ENCODE measurements around the gene ZNF10. TPM values are rescaled to one million over a fixed set of nuclear protein-coding genes. Genes with fewer than 3 reads are reported as not detected.

The ZNF10 gene
- 15.1 TPM for total RNA-seq
- polyA plus RNA-seq (ENCODE audit: insufficient read depth, low read depth, low replicate concordance), result 4.6 TPM
- long read RNA-seq, donor 1, result 0 reads
- long read RNA-seq, donor 2, result 0 reads
- long read RNA-seq, donor 3, result 0 reads
- long read RNA-seq, donor 4, partial matches to known transcripts, result 0 of 1 reads
- long read RNA-seq, donor 4, other reads (novel, unspliced or antisense), result 0 of 1 reads
- long read RNA-seq, donor 5, result 0 reads
- long read RNA-seq, donor 6, result 0 reads
- long read RNA-seq, donor 7, partial matches to known transcripts, result 2 of 10 reads
- long read RNA-seq, donor 7, other reads (novel, unspliced or antisense), result 7 of 10 reads
- long read RNA-seq, donor 8, partial matches to known transcripts, result 0 of 1 reads
- long read RNA-seq, donor 8, other reads (novel, unspliced or antisense), result 0 of 1 reads
- long read RNA-seq, donor 9, result 0 reads
- long read RNA-seq, donor 10, result 0 reads

- FAIRE-seq, result no peak
Measured at GRCh38 chr12:133130038-133130807, at the start of gene ZNF10, which contains the start of gene ZNF891. Gene ZNF10 (plus strand): TSS chr12:133130627. CDS start chr12:133144493, 13,866 bp downstream. Gene ZNF891 (minus strand): TSS chr12:133130274. CDS start chr12:133121918, 8,356 bp downstream.

GRCh38 chr12:133081159-133081780 lies 49.2 kb upstream of the ZNF10 start:
- peak in 2 of 5 donors; percentile 26 to 61 for DNase-seq
- no peak for TF ChIP-seq CTCF (IDR thresholded peaks at IDR 0.05; ENCODE audit: borderline replicate concordance, extremely low read depth, insufficient read depth)
- no peaks in the 10 kb centered on the region for H3K27me3 ChIP-seq (ENCODE audit: control insufficient read depth, insufficient read depth, low read length)
- intact Hi-C loops (cut with DNase I), result no loop called here
- H3K4me1 ChIP-seq (ENCODE audit: control insufficient read depth in 2 of 3, insufficient read depth in 2 of 3, low read depth in 1 of 3, low read length in 3 of 3), result peaks cover 0 to 5% (median 2%) of the 10 kb centered on the region in 3 donors
- H3K9ac ChIP-seq (ENCODE audit: low read length in 3 of 3), result peak overlapping the region; percentile 63 to 93 (median 83)
- peaks cover 17 to 61% (median 17%) of the 10 kb centered on the region in 3 donors for H3K9me3 ChIP-seq (ENCODE audit: control insufficient read depth in 2 of 3, insufficient read depth in 1 of 3, low read length in 3 of 3)
- H3K27ac ChIP-seq (ENCODE audit: low read depth in 2 of 2, low read length in 2 of 2), result peak overlapping the region; percentile 98 to 100
- FAIRE-seq, result no peak
- H3K36me3 ChIP-seq (ENCODE audit: control insufficient read depth in 2 of 3, insufficient read depth in 3 of 3, low read length in 3 of 3), result peaks cover 17 to 35% (median 19%) of the 10 kb centered on the region in 3 donors
- peak overlapping the region; percentile 74 to 92 (median 91) for H3K4me3 ChIP-seq (ENCODE audit: low read length in 3 of 3)

More at GRCh38 chr12:133130038-133130807, at the start of gene ZNF10, which contains the start of gene ZNF891:
- peaks cover 8 to 34% (median 18%) of the 10 kb centered on the region in 3 donors for H3K9me3 ChIP-seq (ENCODE audit: control insufficient read depth in 2 of 3, insufficient read depth in 1 of 3, low read length in 3 of 3)
- peak; percentile 97 to 99 (median 98) for DNase-seq
- peak within 1 kb of the TSS; percentile 83 to 99 (median 89) for H3K4me3 ChIP-seq (ENCODE audit: low read length in 3 of 3)
- no peaks in the 10 kb centered on the region for H3K27me3 ChIP-seq (ENCODE audit: control insufficient read depth, insufficient read depth, low read length)
- peak within 1 kb of the TSS; percentile 75 to 90 (median 85) for H3K9ac ChIP-seq (ENCODE audit: low read length in 3 of 3)
- intact Hi-C loops (cut with DNase I), result no loop called here
- H3K36me3 ChIP-seq (ENCODE audit: control insufficient read depth in 2 of 3, insufficient read depth in 3 of 3, low read length in 3 of 3), result peaks cover 9 to 17% (median 10%) of the 10 kb centered on the region in 3 donors
- no peaks in the 10 kb centered on the region for H3K4me1 ChIP-seq (ENCODE audit: control insufficient read depth in 2 of 3, insufficient read depth in 2 of 3, low read depth in 1 of 3, low read length in 3 of 3)
- peak within 1 kb of the TSS; percentile 92 to 98 for H3K27ac ChIP-seq (ENCODE audit: low read depth in 2 of 2, low read length in 2 of 2)
- no peak for TF ChIP-seq CTCF (IDR thresholded peaks at IDR 0.05; ENCODE audit: borderline replicate concordance, extremely low read depth, insufficient read depth)

- Histone ChIP-seq H3K36me3 (ENCODE audit: control insufficient read depth in 2 of 3, insufficient read depth in 3 of 3, low read length in 3 of 3) (peaks cover 23 to 50% (median 26%) of the 10 kb centered on the region in 3 donors), H3K4me3 (ENCODE audit: low read length in 3 of 3) (no peak overlapping the region), H3K27me3 (ENCODE audit: control insufficient read depth, insufficient read depth, low read length) (no peaks in the 10 kb centered on the region), H3K27ac (ENCODE audit: low read depth in 2 of 2, low read length in 2 of 2) (no peak overlapping the region), H3K9me3 (ENCODE audit: control insufficient read depth in 2 of 3, insufficient read depth in 1 of 3, low read length in 3 of 3) (peaks cover 15 to 59% (median 17%) of the 10 kb centered on the region in 3 donors), H3K9ac (ENCODE audit: low read length in 3 of 3) (no peak overlapping the region), H3K4me1 (ENCODE audit: control insufficient read depth in 2 of 3, insufficient read depth in 2 of 3, low read depth in 1 of 3, low read length in 3 of 3) (peaks cover 0 to 5% (median 2%) of the 10 kb centered on the region in 3 donors)
- intact Hi-C loops (cut with DNase I), result no loop called here
- FAIRE-seq (no peak), DNase-seq (no peak)
- TF ChIP-seq CTCF (IDR thresholded peaks at IDR 0.05; ENCODE audit: borderline replicate concordance, extremely low read depth, insufficient read depth), result no peak
Measured at GRCh38 chr12:133083345-133083744, 47.1 kb upstream of the ZNF10 start.
